Germinal center (tissue), 1 donor: Measurements from ENCODE around the gene PYY.
"Not testable (repeated sequence)": the region's sequence is repeated elsewhere in the genome, so short reads cannot be mapped to it uniquely, and the experiment has no call there.

Experiments used
- DNase-seq: peaks from one replicate; pipeline ENCODE4 v3.0.0; 2012; ENCODE audit warnings: mixed read lengths, low spot score

PYY gene

GRCh38 chr17:43945074-43945829, 8.5 kb downstream of the PYY start:
- DNase-seq, result no peak

GRCh38 chr17:43942051-43942685, 11.6 kb downstream of the PYY start, which contains the start of gene PPY:
Gene PPY, minus strand, starts transcription at chr17:43942476. Its CDS starts 822 bp downstream, at chr17:43941654.
- DNase-seq, result no peak

GRCh38 chr17:43940630-43941029, 13.1 kb downstream of the PYY start:
- no peak for DNase-seq

GRCh38 chr17:43939886-43940285, 13.9 kb downstream of the PYY start:
- DNase-seq, result no peak

GRCh38 chr17:43939452-43939851, 14.3 kb downstream of the PYY start:
- not testable (repeated sequence) for DNase-seq

GRCh38 chr17:43938838-43939182, 14.9 kb downstream of the PYY start:
- no peak for DNase-seq

GRCh38 chr17:43936434-43936833, 17.3 kb downstream of the PYY start:
- no peak for DNase-seq

GRCh38 chr17:43935926-43936261, 17.8 kb downstream of the PYY start:
- no peak for DNase-seq

GRCh38 chr17:43935204-43935925, 18.4 kb downstream of the PYY start:
- DNase-seq, result no peak

GRCh38 chr17:43932923-43933322, 20.8 kb downstream of the PYY start:
- DNase-seq, result no peak

GRCh38 chr17:43932357-43932756, 21.4 kb downstream of the PYY start:
- no peak for DNase-seq

- DNase-seq, result no peak
These were observed 22.6 kb downstream of the PYY start for GRCh38 chr17:43931062-43931571.

- no peak for DNase-seq
These were observed 25.1 kb downstream of the PYY start for GRCh38 chr17:43928609-43929008.

GRCh38 chr17:43927929-43928328, 25.8 kb downstream of the PYY start:
- not testable (repeated sequence) for DNase-seq

GRCh38 chr17:43927060-43927864, 26.5 kb downstream of the PYY start:
- DNase-seq, result no peak

GRCh38 chr17:43924558-43924957, 29.2 kb downstream of the PYY start:
- DNase-seq, result no peak

- no peak for DNase-seq
These were observed 33.1 kb downstream of the PYY start for GRCh38 chr17:43920500-43921095.

GRCh38 chr17:43918026-43918389, 35.7 kb downstream of the PYY start:
- DNase-seq, result no peak

GRCh38 chr17:43917348-43918025, 36.3 kb downstream of the PYY start:
- DNase-seq, result peak; percentile 52

GRCh38 chr17:43917016-43917347, 36.8 kb downstream of the PYY start:
- no peak for DNase-seq

- DNase-seq, result no peak
These were observed 37.4 kb downstream of the PYY start for GRCh38 chr17:43916385-43916784.
